22Rv1 (cell line): ENCODE data around the gene TREH.

Experiments
- CTCF ChIP-seq: fragments of 450-650 bp; IDR thresholded peaks from 2 replicates; pipeline ENCODE4 v1.5.1; 2017; ENCODE audit warnings: mild to moderate bottlenecking
- ZFX ChIP-seq: fragments of 450-650 bp; IDR thresholded peaks from 2 replicates; pipeline ENCODE4 v1.6.1; 2017; ENCODE audit warnings: antibody characterized with exemption, borderline replicate concordance

GRCh38 chr11:118679483-118679882 is at the start of gene TREH:
- TF ChIP-seq CTCF (no peak), ZFX (no peak)
